K562 (cell line): ENCODE results near the gene MAP7D1. TPM values are rescaled to one million over a fixed set of nuclear protein-coding genes. Genes with fewer than 3 reads are reported as not detected.

ENCODE experiments used
- ELF2 ChIP-seq: fragments of 250-450 bp; sonication (Bioruptor Pico); IDR thresholded peaks from 2 replicates; pipeline ENCODE4 v1.5.0; 2021; ENCODE audit warnings: mild to moderate bottlenecking
- GTF2A2 ChIP-seq: IDR thresholded peaks from 2 replicates; pipeline ENCODE4 v1.6.1; 2016; ENCODE audit warnings: mild to moderate bottlenecking, missing genetic modification characterization, missing compliant biosample characterization
- HIVEP1 ChIP-seq: fragments of 250-450 bp; sonication (Bioruptor Pico); IDR thresholded peaks from 2 replicates; pipeline ENCODE4 v1.4.0; 2020; ENCODE audit warnings: mild to moderate bottlenecking
- RNF2 ChIP-seq: sonication (generic); IDR thresholded peaks from 2 replicates; pipeline ENCODE4 v1.6.1; 2016
- SMC3 ChIP-seq: conservative IDR thresholded peaks from 2 replicates; pipeline ENCODE4 v1.6.1; 2011; ENCODE audit warnings: low read depth, low read length, improper control_type of control experiment; ENCODE audit not compliant: insufficient read depth
- TAF7 ChIP-seq: fragments of 450-650 bp; IDR thresholded peaks from 2 replicates; pipeline ENCODE4 v1.6.1; 2016; ENCODE audit warnings: missing genetic modification characterization, missing compliant biosample characterization
- ZFP36 ChIP-seq: fragments of 150-350 bp; IDR thresholded peaks from 2 replicates; pipeline ENCODE4 v1.6.1; 2018; ENCODE audit warnings: low read length, low read depth; ENCODE audit not compliant: partially characterized antibody
- ZNF124 ChIP-seq: sonication (generic); formaldehyde crosslinking; IDR thresholded peaks from 2 replicates; pipeline ENCODE4 v1.8.1; 2022; ENCODE audit warnings: missing genetic modification reagents
- polyA plus RNA-seq, 8 experiments: library from polyadenylated mRNA; depleted of rRNA in 4 of 8; stranded (reverse) in 5 of 8; unstranded in 3 of 8; fragments of >200 nt; fragmentation: Nextera tagmentation in 2 of 8; fragmentation: Illumina TruSeq in 1 of 8; extraction: Ambion mirVana in 2 of 8; extraction: Trizol in 1 of 8; gene quantifications; 2 replicates each; pipeline versions ENCODE4 v1.2.1 to v1.2.3, GENCODE V29; 2011 to 2014; ENCODE audit warnings: inconsistent platforms in 1 of 8, missing spikeins in 1 of 8
- total RNA-seq, 7 experiments: library from RNA; depleted of rRNA in 6 of 7; stranded (reverse); fragments of >200 nt in 6 of 7; fragmentation: Illumina TruSeq in 2 of 7; extraction: Trizol in 2 of 7; gene quantifications; 2 replicates each; pipeline versions ENCODE4 v1.2.1 to v1.2.3, GENCODE V29; 2011 to 2021; ENCODE audit warnings: low replicate concordance in 1 of 7
- TF ChIP-seq, protein P1 (sequence below), 2 experiments: fragments of 200-800 bp in 1 of 2; sonication (Bioruptor generic) in 1 of 2; sonication (generic) in 1 of 2; formaldehyde crosslinking in 1 of 2; IDR thresholded peaks in 1 of 2; conservative IDR thresholded peaks in 1 of 2; 2 replicates each; pipeline versions ENCODE4 v1.5.0 to v1.6.1; 2016 to 2020; ENCODE audit warnings: missing compliant biosample characterization in 1 of 2, missing genetic modification characterization in 1 of 2, missing genetic modification reagents in 1 of 2
- TF ChIP-seq, protein P2 (sequence below): fragments of 250-450 bp; sonication (Bioruptor Pico); IDR thresholded peaks from 2 replicates; pipeline ENCODE4 v1.4.0; 2020; ENCODE audit warnings: mild to moderate bottlenecking, moderate library complexity
- TF ChIP-seq, protein P3 (sequence below): fragments of 150-350 bp; conservative IDR thresholded peaks from 2 replicates; pipeline ENCODE4 v1.6.1; 2014; ENCODE audit warnings: low read length
- TF ChIP-seq, protein P4 (sequence below): fragments of 450-650 bp; IDR thresholded peaks from 2 replicates; pipeline ENCODE4 v1.6.1; 2014; ENCODE audit warnings: low read depth, mild to moderate bottlenecking, moderate library complexity, borderline replicate concordance
- TF ChIP-seq, protein P5 (sequence below): fragments of 450-650 bp; IDR thresholded peaks from 2 replicates; pipeline ENCODE4 v1.6.1; 2018; ENCODE audit not compliant: partially characterized antibody

Gene MAP7D1
- total and polyA plus RNA-seq, 9 of the 15 experiments (the other 6 are each of a cell fraction or from before 2014, with no cell fraction given), result 3.6 to 108 (median 34.5) TPM

DNA sequence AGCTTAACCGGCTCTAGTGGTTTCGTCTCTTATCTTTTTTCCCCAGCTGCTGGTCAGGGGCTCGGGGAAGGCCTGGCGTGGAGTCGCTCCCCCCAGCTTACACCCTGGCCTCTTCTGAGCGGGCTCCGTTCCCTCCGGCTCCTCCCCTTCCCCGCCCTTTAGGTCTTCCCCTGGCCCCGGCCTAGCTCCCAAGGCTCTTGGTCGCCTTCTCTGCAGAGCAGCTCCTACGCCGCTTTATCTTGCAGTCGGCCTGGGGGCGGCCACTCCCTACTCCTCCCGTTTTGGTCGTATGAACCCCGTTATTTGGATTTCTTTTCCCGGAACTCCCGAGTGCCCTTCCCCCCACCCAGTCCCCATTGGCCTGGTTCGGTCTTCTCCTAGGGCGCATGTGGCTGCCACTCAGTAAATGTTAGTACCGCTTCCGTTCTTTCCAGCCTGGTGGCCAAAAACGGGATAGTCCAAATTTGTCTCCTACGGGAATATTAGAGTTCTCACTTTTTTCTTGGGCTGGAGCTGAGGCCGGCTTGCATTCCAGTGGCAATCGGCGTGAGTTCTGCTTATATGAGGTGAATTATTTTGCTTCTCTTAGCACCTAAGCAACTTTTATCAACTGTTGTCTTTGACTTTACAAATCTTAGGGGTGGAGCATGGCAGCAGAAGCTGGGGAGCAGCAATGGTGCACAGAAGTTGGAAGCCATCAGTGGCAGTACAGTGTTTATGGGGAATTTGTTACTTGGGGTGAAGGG, 68.8 kb downstream of the MAP7D1 start (continued):
- TF ChIP-seq, protein P1, sequence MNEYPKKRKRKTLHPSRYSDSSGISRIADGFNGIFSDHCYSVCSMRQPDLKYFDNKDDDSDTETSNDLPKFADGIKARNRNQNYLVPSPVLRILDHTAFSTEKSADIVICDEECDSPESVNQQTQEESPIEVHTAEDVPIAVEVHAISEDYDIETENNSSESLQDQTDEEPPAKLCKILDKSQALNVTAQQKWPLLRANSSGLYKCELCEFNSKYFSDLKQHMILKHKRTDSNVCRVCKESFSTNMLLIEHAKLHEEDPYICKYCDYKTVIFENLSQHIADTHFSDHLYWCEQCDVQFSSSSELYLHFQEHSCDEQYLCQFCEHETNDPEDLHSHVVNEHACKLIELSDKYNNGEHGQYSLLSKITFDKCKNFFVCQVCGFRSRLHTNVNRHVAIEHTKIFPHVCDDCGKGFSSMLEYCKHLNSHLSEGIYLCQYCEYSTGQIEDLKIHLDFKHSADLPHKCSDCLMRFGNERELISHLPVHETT (CRISPR knock-in tag; conservative IDR thresholded peaks at IDR 0.05 in 1 of 2, IDR thresholded peaks at IDR 0.05 in 1 of 2), result peak in 1 of 2 experiments; percentile 43; a peak in 2 of 4 replicates
- TF ChIP-seq TAF7 (tag) (peak; percentile 40; the same call in 1 of the 2 replicates), HIVEP1 (CRISPR knock-in tag) (no peak), ZNF124 (CRISPR knock-in tag) (no peak), GTF2A2 (tag) (no peak), ELF2 (CRISPR knock-in tag) (no peak), SMC3 (no peak), ZFP36 (no peak), RNF2 (peak; percentile 77)
- TF ChIP-seq, protein P2, sequence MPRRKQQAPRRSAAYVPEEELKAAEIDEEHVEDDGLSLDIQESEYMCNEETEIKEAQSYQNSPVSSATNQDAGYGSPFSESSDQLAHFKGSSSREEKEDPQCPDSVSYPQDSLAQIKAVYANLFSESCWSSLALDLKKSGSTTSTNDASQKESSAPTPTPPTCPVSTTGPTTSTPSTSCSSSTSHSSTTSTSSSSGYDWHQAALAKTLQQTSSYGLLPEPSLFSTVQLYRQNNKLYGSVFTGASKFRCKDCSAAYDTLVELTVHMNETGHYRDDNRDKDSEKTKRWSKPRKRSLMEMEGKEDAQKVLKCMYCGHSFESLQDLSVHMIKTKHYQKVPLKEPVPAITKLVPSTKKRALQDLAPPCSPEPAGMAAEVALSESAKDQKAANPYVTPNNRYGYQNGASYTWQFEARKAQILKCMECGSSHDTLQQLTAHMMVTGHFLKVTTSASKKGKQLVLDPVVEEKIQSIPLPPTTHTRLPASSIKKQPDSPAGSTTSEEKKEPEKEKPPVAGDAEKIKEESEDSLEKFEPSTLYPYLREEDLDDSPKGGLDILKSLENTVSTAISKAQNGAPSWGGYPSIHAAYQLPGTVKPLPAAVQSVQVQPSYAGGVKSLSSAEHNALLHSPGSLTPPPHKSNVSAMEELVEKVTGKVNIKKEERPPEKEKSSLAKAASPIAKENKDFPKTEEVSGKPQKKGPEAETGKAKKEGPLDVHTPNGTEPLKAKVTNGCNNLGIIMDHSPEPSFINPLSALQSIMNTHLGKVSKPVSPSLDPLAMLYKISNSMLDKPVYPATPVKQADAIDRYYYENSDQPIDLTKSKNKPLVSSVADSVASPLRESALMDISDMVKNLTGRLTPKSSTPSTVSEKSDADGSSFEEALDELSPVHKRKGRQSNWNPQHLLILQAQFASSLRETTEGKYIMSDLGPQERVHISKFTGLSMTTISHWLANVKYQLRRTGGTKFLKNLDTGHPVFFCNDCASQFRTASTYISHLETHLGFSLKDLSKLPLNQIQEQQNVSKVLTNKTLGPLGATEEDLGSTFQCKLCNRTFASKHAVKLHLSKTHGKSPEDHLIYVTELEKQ (CRISPR knock-in tag), result no peak
- TF ChIP-seq, protein P3, sequence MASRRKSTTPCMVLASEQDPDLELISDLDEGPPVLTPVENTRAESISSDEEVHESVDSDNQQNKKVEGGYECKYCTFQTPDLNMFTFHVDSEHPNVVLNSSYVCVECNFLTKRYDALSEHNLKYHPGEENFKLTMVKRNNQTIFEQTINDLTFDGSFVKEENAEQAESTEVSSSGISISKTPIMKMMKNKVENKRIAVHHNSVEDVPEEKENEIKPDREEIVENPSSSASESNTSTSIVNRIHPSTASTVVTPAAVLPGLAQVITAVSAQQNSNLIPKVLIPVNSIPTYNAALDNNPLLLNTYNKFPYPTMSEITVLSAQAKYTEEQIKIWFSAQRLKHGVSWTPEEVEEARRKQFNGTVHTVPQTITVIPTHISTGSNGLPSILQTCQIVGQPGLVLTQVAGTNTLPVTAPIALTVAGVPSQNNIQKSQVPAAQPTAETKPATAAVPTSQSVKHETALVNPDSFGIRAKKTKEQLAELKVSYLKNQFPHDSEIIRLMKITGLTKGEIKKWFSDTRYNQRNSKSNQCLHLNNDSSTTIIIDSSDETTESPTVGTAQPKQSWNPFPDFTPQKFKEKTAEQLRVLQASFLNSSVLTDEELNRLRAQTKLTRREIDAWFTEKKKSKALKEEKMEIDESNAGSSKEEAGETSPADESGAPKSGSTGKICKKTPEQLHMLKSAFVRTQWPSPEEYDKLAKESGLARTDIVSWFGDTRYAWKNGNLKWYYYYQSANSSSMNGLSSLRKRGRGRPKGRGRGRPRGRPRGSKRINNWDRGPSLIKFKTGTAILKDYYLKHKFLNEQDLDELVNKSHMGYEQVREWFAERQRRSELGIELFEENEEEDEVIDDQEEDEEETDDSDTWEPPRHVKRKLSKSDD, result no peak
- TF ChIP-seq, protein P4, sequence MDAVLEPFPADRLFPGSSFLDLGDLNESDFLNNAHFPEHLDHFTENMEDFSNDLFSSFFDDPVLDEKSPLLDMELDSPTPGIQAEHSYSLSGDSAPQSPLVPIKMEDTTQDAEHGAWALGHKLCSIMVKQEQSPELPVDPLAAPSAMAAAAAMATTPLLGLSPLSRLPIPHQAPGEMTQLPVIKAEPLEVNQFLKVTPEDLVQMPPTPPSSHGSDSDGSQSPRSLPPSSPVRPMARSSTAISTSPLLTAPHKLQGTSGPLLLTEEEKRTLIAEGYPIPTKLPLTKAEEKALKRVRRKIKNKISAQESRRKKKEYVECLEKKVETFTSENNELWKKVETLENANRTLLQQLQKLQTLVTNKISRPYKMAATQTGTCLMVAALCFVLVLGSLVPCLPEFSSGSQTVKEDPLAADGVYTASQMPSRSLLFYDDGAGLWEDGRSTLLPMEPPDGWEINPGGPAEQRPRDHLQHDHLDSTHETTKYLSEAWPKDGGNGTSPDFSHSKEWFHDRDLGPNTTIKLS, result peak; percentile 43; the same call in 1 of the 2 replicates
- TF ChIP-seq, protein P5, sequence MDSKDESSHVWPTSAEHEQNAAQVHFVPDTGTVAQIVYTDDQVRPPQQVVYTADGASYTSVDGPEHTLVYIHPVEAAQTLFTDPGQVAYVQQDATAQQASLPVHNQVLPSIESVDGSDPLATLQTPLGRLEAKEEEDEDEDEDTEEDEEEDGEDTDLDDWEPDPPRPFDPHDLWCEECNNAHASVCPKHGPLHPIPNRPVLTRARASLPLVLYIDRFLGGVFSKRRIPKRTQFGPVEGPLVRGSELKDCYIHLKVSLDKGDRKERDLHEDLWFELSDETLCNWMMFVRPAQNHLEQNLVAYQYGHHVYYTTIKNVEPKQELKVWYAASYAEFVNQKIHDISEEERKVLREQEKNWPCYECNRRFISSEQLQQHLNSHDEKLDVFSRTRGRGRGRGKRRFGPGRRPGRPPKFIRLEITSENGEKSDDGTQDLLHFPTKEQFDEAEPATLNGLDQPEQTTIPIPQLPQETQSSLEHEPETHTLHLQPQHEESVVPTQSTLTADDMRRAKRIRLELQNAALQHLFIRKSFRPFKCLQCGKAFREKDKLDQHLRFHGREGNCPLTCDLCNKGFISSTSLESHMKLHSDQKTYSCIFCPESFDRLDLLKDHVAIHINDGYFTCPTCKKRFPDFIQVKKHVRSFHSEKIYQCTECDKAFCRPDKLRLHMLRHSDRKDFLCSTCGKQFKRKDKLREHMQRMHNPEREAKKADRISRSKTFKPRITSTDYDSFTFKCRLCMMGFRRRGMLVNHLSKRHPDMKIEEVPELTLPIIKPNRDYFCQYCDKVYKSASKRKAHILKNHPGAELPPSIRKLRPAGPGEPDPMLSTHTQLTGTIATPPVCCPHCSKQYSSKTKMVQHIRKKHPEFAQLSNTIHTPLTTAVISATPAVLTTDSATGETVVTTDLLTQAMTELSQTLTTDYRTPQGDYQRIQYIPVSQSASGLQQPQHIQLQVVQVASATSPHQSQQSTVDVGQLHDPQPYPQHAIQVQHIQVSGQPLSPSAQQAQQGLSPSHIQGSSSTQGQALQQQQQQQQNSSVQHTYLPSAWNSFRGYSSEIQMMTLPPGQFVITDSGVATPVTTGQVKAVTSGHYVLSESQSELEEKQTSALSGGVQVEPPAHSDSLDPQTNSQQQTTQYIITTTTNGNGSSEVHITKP, result peak; percentile 88
